ENCODE measurements around the gene MAD1L1.

GRCh38 chr7:2245883-2246675 lies 13.3 kb upstream of the MAD1L1 start:
- TF ChIP-seq, protein P1, sequence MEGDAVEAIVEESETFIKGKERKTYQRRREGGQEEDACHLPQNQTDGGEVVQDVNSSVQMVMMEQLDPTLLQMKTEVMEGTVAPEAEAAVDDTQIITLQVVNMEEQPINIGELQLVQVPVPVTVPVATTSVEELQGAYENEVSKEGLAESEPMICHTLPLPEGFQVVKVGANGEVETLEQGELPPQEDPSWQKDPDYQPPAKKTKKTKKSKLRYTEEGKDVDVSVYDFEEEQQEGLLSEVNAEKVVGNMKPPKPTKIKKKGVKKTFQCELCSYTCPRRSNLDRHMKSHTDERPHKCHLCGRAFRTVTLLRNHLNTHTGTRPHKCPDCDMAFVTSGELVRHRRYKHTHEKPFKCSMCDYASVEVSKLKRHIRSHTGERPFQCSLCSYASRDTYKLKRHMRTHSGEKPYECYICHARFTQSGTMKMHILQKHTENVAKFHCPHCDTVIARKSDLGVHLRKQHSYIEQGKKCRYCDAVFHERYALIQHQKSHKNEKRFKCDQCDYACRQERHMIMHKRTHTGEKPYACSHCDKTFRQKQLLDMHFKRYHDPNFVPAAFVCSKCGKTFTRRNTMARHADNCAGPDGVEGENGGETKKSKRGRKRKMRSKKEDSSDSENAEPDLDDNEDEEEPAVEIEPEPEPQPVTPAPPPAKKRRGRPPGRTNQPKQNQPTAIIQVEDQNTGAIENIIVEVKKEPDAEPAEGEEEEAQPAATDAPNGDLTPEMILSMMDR (IDR thresholded peaks at IDR 0.05) = no peak
- no peak for TF ChIP-seq POLR2A (IDR thresholded peaks at IDR 0.05)
